GM19035 (cell line): ENCODE data around the gene RPS25.
"Not testable (repeated sequence)": the region's sequence is repeated elsewhere in the genome, so short reads cannot be mapped to it uniquely, and the experiment has no call there.

ENCODE experiments used
- ATAC-seq: cut with Tn5 transposase; IDR thresholded peaks from one replicate; pipeline ENCODE4 v1.9.1; 2021; ENCODE audit not compliant: unreplicated experiment

Gene RPS25

GRCh38 chr11:118973985-118974384, 44.2 kb downstream of the RPS25 start:
- ATAC-seq: no peak

- no peak for ATAC-seq
These were observed 46.5 kb downstream of the RPS25 start, which contains the start of gene FOXR1 for GRCh38 chr11:118971646-118972045. FOXR1 (plus strand) TSS chr11:118971761; CDS start chr11:118971932, 171 bp downstream.

- not testable (repeated sequence) for ATAC-seq
These were observed 48.6 kb downstream of the RPS25 start for GRCh38 chr11:118969508-118969907.
